SU-DHL-6 (cell line): ENCODE measurements around the gene PLCL1.

Source experiments
- H2AFZ ChIP-seq: fragments of 200-600 bp; sonication (generic); 2 replicates; pipeline ENCODE4 v1.6.1; 2014; ENCODE audit warnings: low read depth, mild to moderate bottlenecking, moderate library complexity, mixed read lengths, antibody characterized with exemption, low read length; ENCODE audit not compliant: severe bottlenecking
- H3F3A ChIP-seq: fragments of 200-600 bp; shearing (Covaris generic); 2 replicates; pipeline ENCODE4 v1.6.0; 2016; ENCODE audit warnings: antibody characterized with exemption, mild to moderate bottlenecking; ENCODE audit not compliant: insufficient read depth
- H3K27ac ChIP-seq: fragments of 200-600 bp; sonication (generic); 2 replicates; pipeline ENCODE4 v1.5.1; 2016; ENCODE audit warnings: low read depth, mild to moderate bottlenecking, low read length, moderate library complexity, mixed read lengths
- H3K27me3 ChIP-seq: fragments of 200-600 bp; sonication (generic), shearing (Covaris generic); 2 replicates; pipeline ENCODE4 v1.6.0; 2014; ENCODE audit warnings: mild to moderate bottlenecking, low read length
- H3K36me3 ChIP-seq: fragments of 200-600 bp; sonication (generic); 2 replicates; pipeline ENCODE4 v1.6.1; 2014; ENCODE audit warnings: mild to moderate bottlenecking, low read length, mixed read lengths
- H3K4me2 ChIP-seq: fragments of 300-600, 200-600 bp; shearing (Covaris generic), sonication (generic); 2 replicates; pipeline ENCODE4 v1.6.0; 2014; ENCODE audit warnings: low read length, low read depth, mild to moderate bottlenecking; ENCODE audit not compliant: poor library complexity, severe bottlenecking
- H3K4me3 ChIP-seq: fragments of 200-600 bp; sonication (generic); 2 replicates; pipeline ENCODE4 v1.5.1; 2014; ENCODE audit warnings: antibody characterized with exemption, low read length, mild to moderate bottlenecking, mixed read lengths; ENCODE audit not compliant: insufficient read depth, poor library complexity, severe bottlenecking
- H3K79me2 ChIP-seq: fragments of 200-600 bp; sonication (generic); 2 replicates; pipeline ENCODE4 v1.6.1; 2014; ENCODE audit warnings: mild to moderate bottlenecking, low read length, moderate library complexity; ENCODE audit not compliant: insufficient read depth
- H3K9ac ChIP-seq: fragments of 200-600 bp; sonication (generic); 2 replicates; pipeline ENCODE4 v1.7.0; 2014; ENCODE audit warnings: mild to moderate bottlenecking, low read length
- H3K9me2 ChIP-seq: fragments of 200-600 bp; sonication (generic); replicated peaks from 2 replicates; pipeline ENCODE4 v1.6.1; 2014; ENCODE audit warnings: low read length; ENCODE audit not compliant: insufficient read depth
- H3K9me3 ChIP-seq: fragments of 200-600 bp; sonication (generic); 2 replicates; pipeline ENCODE4 v1.6.1; 2014; ENCODE audit warnings: low read length, mixed read lengths; ENCODE audit not compliant: insufficient read depth
- H4K20me1 ChIP-seq: fragments of 200-600 bp; sonication (generic); 2 replicates; pipeline ENCODE4 v1.6.1; 2014; ENCODE audit warnings: low read depth, mild to moderate bottlenecking, antibody characterized with exemption, low read length, moderate library complexity, mixed read lengths
- CTCF ChIP-seq: fragments of 200-600 bp; sonication (generic); IDR thresholded peaks from one replicate; pipeline ENCODE4 v1.5.1; 2017; ENCODE audit warnings: antibody characterized with exemption, mild to moderate bottlenecking, low read length, moderate library complexity; ENCODE audit not compliant: insufficient read depth, poor library complexity, severe bottlenecking
- EZH2phosphoT487 ChIP-seq: fragments of 200-600 bp; sonication (generic), shearing (Covaris generic); conservative IDR thresholded peaks from 2 replicates; pipeline ENCODE4 v1.6.1; 2018; ENCODE audit warnings: mild to moderate bottlenecking, antibody characterized with exemption, low read length, moderate library complexity, mixed read lengths

Gene PLCL1

DNA sequence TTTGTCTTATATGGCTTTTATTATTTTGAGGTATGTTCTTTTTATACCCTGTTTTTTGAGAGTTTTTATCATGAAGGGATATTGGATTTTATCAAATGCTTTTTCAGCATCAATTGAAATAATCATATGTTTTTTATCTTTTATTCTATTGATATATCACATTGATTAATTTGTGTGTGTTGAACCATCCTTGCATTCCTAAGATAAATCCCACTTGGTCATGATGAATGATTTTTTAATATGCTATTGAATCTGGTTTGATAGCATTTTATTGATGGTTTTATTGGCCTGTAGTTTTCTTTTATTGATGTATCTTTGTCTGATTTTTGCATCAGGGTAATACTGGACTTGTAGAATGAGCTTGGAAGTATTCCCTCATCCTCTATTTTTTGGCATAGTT, 160.3 kb downstream of the PLCL1 start:
- no peaks in the 10 kb centered on the region for H3F3A ChIP-seq
- TF ChIP-seq EZH2phosphoT487, result no peak
- TF ChIP-seq CTCF, result no peak
- no peak overlapping the region for H3K4me3 ChIP-seq
- H3K4me2 ChIP-seq, result no peak overlapping the region
- H3K27ac ChIP-seq, result no peak overlapping the region
- no peaks in the 10 kb centered on the region; the same call in 1 of the 2 replicates for H4K20me1 ChIP-seq
- H3K9ac ChIP-seq, result no peak overlapping the region
- H3K27me3 ChIP-seq, result no peaks in the 10 kb centered on the region
- no peaks in the 10 kb centered on the region for H3K36me3 ChIP-seq
- H3K9me3 ChIP-seq, result no peaks in the 10 kb centered on the region; the same call in 1 of the 2 replicates
- H3K79me2 ChIP-seq, result no peaks in the 10 kb centered on the region
- no peaks in the 10 kb centered on the region for H3K9me2 ChIP-seq
- H2AFZ ChIP-seq, result no peak overlapping the region

DNA sequence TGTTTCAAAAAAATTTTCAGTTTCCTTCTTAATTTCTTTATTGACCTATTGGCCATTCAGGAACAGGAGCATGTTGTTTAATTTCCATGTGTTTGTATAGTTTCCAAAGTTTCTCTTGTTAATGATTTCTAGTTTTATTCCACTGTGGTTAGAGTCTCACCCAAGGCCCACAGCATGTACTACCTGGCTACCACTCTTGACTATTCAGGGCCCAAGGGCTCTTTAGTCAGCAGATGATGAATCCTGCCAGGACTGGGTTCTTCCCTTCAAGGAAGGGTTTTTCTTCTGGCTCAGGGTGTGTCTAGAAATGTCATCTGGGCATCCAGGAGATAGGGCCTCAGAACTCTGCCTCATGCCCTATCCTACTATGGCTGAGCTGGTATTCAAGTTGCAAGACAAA, 161.4 kb downstream of the PLCL1 start:
- TF ChIP-seq EZH2phosphoT487 (no peak), CTCF (no peak)
- Histone ChIP-seq H3K4me3 (no peak overlapping the region), H3K4me2 (no peak overlapping the region), H3K79me2 (no peaks in the 10 kb centered on the region), H3K36me3 (no peaks in the 10 kb centered on the region), H3F3A (no peaks in the 10 kb centered on the region), H2AFZ (no peak overlapping the region), H3K27me3 (no peaks in the 10 kb centered on the region), H4K20me1 (no peaks in the 10 kb centered on the region; the same call in 1 of the 2 replicates), H3K27ac (no peak overlapping the region), H3K9ac (no peak overlapping the region), H3K9me3 (no peaks in the 10 kb centered on the region; the same call in 1 of the 2 replicates), H3K9me2 (no peaks in the 10 kb centered on the region)

DNA sequence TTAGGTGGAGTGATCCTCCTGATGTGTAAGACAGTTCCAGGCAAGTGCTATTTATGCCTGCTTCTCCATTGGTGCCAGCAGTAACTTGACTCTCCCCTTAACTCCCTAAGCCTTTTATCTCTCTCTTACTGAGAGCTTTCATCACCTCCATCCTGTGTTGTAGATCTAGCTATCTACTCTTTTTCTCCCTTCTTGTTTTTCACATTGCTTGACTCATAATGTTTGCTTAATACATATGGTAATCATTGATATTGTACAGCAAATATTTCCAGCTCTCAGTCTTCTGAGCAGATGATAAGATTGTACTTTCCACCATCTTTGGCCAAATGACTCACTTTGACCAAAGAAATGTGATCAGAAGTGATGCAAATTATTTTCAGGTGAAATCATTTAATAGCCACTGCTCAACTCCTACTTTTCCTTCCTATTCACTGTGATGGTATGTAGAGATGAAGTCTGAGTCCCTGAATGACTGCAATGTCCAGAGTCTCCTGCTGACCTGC, 165.0 kb downstream of the PLCL1 start:
- no peaks in the 10 kb centered on the region for H3K36me3 ChIP-seq
- no peak overlapping the region for H2AFZ ChIP-seq
- H3K79me2 ChIP-seq, result no peaks in the 10 kb centered on the region
- H3K9ac ChIP-seq, result no peak overlapping the region
- H3K27me3 ChIP-seq, result no peaks in the 10 kb centered on the region
- TF ChIP-seq EZH2phosphoT487, result no peak
- no peak for TF ChIP-seq CTCF
- H3F3A ChIP-seq, result no peaks in the 10 kb centered on the region
- H4K20me1 ChIP-seq, result no peaks in the 10 kb centered on the region
- H3K27ac ChIP-seq, result no peak overlapping the region
- no peaks in the 10 kb centered on the region for H3K9me2 ChIP-seq
- no peak overlapping the region for H3K4me2 ChIP-seq
- H3K4me3 ChIP-seq, result no peak overlapping the region
- no peaks in the 10 kb centered on the region; the same call in 1 of the 2 replicates for H3K9me3 ChIP-seq
